ENCODE measurements around the gene TMEM59L.

The TMEM59L gene

DNA sequence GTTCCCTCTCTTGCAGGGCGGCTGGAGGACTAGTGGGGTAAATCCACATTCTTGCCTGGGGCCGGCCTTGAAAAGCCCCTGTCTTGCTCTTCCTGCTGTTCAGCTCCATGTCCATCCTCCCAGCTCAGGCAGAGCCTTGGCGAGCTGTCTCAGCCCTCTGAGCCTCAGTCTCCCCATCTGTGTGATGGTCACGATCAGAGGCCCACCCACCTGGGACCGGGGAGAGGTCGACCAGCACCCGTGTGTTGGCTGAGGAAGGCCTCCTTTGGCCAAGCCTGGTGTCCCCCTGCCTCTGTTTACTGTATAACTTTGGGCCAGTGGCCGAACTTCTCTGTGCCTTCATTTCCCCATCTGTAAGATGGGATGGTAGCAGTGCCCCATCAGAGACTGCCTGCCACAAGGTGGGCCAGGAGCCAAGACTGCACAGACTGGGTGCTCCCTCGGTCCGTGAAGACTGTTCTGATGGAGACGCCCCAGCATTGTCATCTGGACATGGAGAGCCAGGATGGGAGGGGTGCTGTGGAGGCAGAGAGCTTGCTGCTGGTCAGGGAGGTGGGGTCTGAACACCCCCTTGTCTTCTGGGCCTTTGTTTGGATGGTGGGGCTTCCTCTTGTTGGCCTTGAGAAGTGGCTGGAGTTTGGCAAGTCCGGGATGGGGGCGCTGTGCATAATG is 42.6 kb downstream of the TMEM59L start:
- no peak overlapping the region for H3K4me3 ChIP-seq (replicated peaks; ENCODE audit: low read depth, low read length)
- no peak for DNase-seq (ENCODE audit: extremely low read depth, low read depth)
- TF ChIP-seq, protein P1, sequence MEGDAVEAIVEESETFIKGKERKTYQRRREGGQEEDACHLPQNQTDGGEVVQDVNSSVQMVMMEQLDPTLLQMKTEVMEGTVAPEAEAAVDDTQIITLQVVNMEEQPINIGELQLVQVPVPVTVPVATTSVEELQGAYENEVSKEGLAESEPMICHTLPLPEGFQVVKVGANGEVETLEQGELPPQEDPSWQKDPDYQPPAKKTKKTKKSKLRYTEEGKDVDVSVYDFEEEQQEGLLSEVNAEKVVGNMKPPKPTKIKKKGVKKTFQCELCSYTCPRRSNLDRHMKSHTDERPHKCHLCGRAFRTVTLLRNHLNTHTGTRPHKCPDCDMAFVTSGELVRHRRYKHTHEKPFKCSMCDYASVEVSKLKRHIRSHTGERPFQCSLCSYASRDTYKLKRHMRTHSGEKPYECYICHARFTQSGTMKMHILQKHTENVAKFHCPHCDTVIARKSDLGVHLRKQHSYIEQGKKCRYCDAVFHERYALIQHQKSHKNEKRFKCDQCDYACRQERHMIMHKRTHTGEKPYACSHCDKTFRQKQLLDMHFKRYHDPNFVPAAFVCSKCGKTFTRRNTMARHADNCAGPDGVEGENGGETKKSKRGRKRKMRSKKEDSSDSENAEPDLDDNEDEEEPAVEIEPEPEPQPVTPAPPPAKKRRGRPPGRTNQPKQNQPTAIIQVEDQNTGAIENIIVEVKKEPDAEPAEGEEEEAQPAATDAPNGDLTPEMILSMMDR (IDR thresholded peaks at IDR 0.05; ENCODE audit: low read depth, low read length, missing control alignments), result no peak

DNA sequence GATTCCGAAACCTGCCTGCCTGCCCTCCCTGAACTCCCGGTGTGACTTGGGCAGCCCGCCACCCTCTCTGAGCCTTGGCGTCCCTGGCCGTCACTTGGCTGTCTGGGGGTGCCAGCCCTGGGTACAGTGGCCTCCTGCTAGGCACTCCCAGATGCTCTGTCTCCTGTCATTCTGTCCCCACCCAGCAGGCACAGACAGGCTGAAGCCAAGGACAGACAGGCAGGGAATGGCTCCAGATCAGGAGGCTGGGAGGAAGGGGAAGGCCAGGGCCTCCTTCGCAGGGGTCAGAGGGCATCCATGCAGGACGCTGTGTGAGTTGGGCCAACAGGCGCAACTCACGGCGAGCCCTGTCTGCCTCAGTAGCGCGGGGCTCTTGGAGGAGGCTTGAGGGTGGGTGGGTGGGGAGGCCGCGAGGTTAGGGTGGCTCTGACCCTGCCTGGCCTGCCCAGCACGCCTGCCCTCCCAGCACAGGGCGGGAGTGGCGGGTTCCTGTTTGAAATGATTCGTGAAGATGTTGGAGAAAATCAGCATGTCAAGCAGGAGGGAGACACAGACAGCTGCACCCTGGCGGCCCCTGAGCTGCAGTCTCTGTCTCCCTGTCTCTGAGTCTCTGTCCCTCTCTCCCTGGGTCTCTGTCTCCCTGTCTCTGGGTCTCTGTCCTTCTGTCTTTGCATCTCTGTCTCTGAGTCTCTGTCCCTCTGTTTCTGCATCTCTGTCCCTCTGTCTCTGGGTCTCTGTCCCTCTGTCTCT is 43.8 kb downstream of the TMEM59L start:
- DNase-seq (ENCODE audit: extremely low read depth, low read depth), result no peak
- no peak overlapping the region for H3K4me3 ChIP-seq (replicated peaks; ENCODE audit: low read depth, low read length)
- TF ChIP-seq, protein P1 (IDR thresholded peaks at IDR 0.05; ENCODE audit: low read depth, low read length, missing control alignments), result no peak

DNA sequence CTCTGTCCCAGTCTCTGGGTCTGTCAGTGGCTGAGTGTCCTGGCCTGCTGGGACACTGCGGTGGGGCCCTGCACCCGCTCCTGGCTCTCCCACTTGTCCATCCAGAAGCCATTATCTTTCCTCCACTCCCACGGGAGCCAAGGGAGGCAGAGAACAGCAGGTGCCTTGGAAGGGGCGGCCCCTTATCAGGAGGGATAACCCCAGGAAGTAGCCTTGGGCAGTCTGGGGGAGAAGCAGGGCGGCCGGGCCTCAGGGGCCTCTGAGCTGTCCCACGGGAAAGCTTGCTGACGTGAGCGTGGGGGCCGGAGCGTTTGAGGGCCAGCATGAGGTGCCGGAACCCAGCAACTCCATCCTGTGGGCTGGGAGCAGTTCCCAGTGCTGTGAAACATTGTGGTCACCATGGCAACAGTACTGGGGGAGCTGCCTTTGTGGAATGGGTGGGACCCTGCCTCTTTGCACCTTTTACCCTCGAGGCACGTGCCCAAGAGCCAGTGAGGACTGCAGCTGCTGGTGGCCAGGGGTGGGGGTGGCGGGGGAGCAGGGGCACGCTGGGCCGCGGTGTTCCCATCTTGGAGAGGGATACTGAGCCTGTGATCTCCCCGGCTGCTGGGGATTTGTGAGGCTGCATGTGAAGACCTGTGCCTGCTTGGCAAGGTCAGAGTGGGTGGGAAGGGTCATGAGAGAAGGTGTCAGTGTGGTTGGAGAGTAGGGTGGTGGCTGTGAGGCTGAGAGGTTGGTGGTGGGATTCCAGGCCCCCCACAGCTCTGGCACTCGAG is 45.1 kb downstream of the TMEM59L start:
- H3K4me3 ChIP-seq (replicated peaks; ENCODE audit: low read depth, low read length), result no peak overlapping the region
- TF ChIP-seq, protein P1 (IDR thresholded peaks at IDR 0.05; ENCODE audit: low read depth, low read length, missing control alignments), result no peak
- DNase-seq (ENCODE audit: extremely low read depth, low read depth), result no peak

DNA sequence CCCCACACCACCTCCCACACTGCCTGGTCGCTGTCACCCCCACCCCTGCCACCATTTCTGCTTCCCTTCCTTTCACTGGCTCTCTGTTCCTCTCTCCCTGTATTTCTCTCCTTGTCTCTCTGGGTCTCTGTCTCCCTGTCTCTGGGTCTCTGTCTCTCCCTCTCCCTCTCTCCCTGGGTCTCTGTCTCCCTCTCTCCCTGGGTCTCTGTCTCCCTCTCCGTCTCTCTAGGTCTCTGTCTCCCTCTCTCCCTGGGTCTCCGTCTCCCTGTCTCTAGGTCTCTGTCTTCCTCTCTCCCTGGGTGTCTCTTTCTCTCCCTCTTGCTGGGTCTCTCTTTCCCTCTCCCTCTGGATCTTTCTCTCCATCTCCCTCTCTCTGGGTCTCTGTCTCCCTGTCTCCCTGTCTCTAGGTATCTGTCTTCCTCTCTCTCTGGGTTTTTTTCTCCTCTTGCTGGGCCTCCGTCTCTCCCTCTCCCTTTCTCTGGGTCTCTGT is 45.7 kb downstream of the TMEM59L start:
- DNase-seq (ENCODE audit: extremely low read depth, low read depth), result no peak
- H3K4me3 ChIP-seq (replicated peaks; ENCODE audit: low read depth, low read length), result no peak overlapping the region
- TF ChIP-seq, protein P1 (IDR thresholded peaks at IDR 0.05; ENCODE audit: low read depth, low read length, missing control alignments), result no peak

DNA sequence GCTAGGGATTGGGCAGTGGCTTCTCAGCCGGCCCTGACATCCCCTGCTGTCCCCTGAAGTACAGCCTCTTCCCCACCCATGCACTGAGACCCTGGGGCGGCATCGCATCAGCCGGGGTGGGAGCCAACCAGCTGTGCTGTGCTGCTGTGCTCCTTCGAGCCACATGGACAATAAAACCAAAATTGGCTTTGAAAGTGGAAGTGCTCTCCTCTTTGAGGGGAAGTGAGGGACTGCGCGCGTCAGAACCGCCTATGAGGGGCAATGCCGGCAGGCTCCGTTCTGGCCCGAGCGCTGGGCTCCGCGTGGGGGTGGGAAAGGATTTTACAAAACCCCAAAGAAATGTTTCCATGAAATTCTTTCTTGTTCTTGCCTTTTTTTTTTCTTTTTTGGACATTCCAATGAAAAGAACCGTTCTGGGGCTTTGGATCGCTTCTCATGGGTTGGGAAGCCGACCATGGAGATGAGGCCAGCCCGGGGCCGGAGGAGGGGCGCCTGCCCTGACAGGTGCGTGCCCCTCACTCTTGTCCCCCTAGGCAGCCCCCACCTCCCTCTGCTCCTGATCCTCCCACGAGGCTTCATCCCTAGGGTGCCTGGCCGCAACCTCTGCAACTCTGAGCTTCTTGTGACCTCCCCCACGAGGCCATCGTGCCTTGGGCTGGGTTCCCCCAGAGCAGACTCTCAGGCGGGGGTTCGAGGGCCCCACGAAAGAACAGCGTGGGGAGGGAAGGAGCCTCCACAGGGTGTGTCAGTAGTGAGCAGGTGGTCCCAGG is 46.8 kb downstream of the TMEM59L start:
- TF ChIP-seq, protein P1 (IDR thresholded peaks at IDR 0.05; ENCODE audit: low read depth, low read length, missing control alignments), result no peak
- no peak overlapping the region for H3K4me3 ChIP-seq (replicated peaks; ENCODE audit: low read depth, low read length)
- no peak for DNase-seq (ENCODE audit: extremely low read depth, low read depth)
